ENCODE results near the gene CYB561.

DNA sequence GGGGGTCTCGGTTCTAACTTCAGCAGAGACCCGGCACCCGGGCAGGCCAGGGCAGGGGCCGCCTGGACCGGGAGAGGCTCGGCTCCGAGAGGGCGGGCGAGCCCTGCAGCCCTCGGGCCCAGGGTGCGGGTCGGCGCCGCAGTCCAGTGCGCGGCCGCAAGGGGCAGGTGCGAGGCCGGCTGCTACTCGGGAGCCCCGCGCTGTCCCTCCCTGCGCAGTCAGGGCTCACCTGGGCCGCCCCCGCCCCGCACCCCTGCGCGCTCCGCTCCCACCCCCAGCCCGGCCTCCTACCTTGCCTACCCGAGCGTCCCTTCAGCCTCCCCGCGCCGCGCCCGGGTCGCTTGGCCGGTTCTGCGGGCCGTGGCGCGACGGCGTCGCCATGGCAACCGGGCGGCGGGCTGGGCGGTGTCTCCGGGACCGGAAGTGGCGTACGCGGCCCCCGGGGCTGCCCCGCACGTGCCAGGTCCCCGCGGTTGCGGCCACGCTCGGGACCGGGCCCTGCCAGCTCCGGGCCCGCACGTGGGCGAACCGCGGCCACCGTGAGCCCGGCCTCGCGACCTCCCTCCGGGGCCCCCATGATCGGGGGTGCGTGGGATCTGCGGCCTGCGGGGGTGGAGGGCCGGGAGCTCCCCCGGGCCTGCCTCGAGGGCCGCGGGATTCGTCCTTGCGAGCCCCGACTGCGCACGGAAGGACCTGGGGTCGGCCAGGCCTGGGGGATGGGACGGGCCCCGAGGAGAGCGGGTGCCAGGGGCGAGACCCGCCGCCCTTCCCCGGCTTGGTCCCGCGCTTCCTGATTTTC, at the start of gene CYB561:
- TF ChIP-seq, protein P1, sequence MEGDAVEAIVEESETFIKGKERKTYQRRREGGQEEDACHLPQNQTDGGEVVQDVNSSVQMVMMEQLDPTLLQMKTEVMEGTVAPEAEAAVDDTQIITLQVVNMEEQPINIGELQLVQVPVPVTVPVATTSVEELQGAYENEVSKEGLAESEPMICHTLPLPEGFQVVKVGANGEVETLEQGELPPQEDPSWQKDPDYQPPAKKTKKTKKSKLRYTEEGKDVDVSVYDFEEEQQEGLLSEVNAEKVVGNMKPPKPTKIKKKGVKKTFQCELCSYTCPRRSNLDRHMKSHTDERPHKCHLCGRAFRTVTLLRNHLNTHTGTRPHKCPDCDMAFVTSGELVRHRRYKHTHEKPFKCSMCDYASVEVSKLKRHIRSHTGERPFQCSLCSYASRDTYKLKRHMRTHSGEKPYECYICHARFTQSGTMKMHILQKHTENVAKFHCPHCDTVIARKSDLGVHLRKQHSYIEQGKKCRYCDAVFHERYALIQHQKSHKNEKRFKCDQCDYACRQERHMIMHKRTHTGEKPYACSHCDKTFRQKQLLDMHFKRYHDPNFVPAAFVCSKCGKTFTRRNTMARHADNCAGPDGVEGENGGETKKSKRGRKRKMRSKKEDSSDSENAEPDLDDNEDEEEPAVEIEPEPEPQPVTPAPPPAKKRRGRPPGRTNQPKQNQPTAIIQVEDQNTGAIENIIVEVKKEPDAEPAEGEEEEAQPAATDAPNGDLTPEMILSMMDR (IDR thresholded peaks at IDR 0.05) = peak; percentile 40 to 56 (median 50)
- peak; percentile 28 for TF ChIP-seq POLR2A (IDR thresholded peaks at IDR 0.05)

All from right lobe of liver (tissue), 4 donors.